Measurements from ENCODE around the gene SLC2A1.
"Not testable (repeated sequence)": the region's sequence is repeated elsewhere in the genome, so short reads cannot be mapped to it uniquely, and the experiment has no call there.

Gene SLC2A1

GRCh38 chr1:42924851-42925760 lies 33.6 kb downstream of the SLC2A1 start:
- H3K4me1 Mint-ChIP-seq (ENCODE audit: low read depth): peaks cover 34% of the 10 kb centered on the region
- no peaks in the 10 kb centered on the region for H3K27me3 Mint-ChIP-seq
- peak overlapping the region; percentile 98 for H3K27ac Mint-ChIP-seq
- H3K9me3 Mint-ChIP-seq (ENCODE audit: low read depth): no peaks in the 10 kb centered on the region
- peaks cover 7% of the 10 kb centered on the region for H3K36me3 Mint-ChIP-seq
- peak overlapping the region; percentile 93 for H3K4me3 Mint-ChIP-seq

- Mint-ChIP-seq H3K27me3 (no peaks in the 10 kb centered on the region), H3K4me1 (ENCODE audit: low read depth) (peaks cover 31% of the 10 kb centered on the region), H3K4me3 (peak overlapping the region; percentile 92), H3K27ac (peak overlapping the region; percentile 95), H3K36me3 (peaks cover 7% of the 10 kb centered on the region), H3K9me3 (ENCODE audit: low read depth) (no peaks in the 10 kb centered on the region)
Measured at GRCh38 chr1:42924082-42924850, 34.4 kb downstream of the SLC2A1 start.

GRCh38 chr1:42923367-42924081 lies 35.1 kb downstream of the SLC2A1 start:
- Mint-ChIP-seq H3K27me3 (no peaks in the 10 kb centered on the region), H3K9me3 (ENCODE audit: low read depth) (no peaks in the 10 kb centered on the region), H3K36me3 (peaks cover 3% of the 10 kb centered on the region), H3K27ac (peak overlapping the region; percentile 95), H3K4me1 (ENCODE audit: low read depth) (peaks cover 28% of the 10 kb centered on the region), H3K4me3 (peak overlapping the region; percentile 92)

- Mint-ChIP-seq H3K27me3 (no peaks in the 10 kb centered on the region), H3K4me3 (peak overlapping the region; percentile 92), H3K27ac (peak overlapping the region; percentile 91), H3K36me3 (no peaks in the 10 kb centered on the region), H3K4me1 (ENCODE audit: low read depth) (peaks cover 26% of the 10 kb centered on the region), H3K9me3 (ENCODE audit: low read depth) (no peaks in the 10 kb centered on the region)
Measured at GRCh38 chr1:42922687-42923366, 35.8 kb downstream of the SLC2A1 start.

- H3K4me1 Mint-ChIP-seq (ENCODE audit: low read depth): peaks cover 26% of the 10 kb centered on the region
- H3K36me3 Mint-ChIP-seq: no peaks in the 10 kb centered on the region
- no peaks in the 10 kb centered on the region for H3K9me3 Mint-ChIP-seq (ENCODE audit: low read depth)
- no peak overlapping the region for H3K27ac Mint-ChIP-seq
- H3K27me3 Mint-ChIP-seq: no peaks in the 10 kb centered on the region
- no peak overlapping the region for H3K4me3 Mint-ChIP-seq
Measured at GRCh38 chr1:42921769-42922168, 36.9 kb downstream of the SLC2A1 start.

- not testable (repeated sequence) for H3K4me3 Mint-ChIP-seq; H3K9me3 Mint-ChIP-seq (ENCODE audit: low read depth)
- peaks cover 15% of the 10 kb centered on the region for H3K4me1 Mint-ChIP-seq (ENCODE audit: low read depth)
Measured at GRCh38 chr1:42919651-42920050, 39.0 kb downstream of the SLC2A1 start.

GRCh38 chr1:42917241-42917495 lies 41.5 kb downstream of the SLC2A1 start:
- Mint-ChIP-seq H3K4me3 (no peak overlapping the region), H3K4me1 (ENCODE audit: low read depth) (peaks cover 4% of the 10 kb centered on the region), H3K27me3 (no peaks in the 10 kb centered on the region), H3K27ac (no peak overlapping the region), H3K9me3 (ENCODE audit: low read depth) (no peaks in the 10 kb centered on the region), H3K36me3 (no peaks in the 10 kb centered on the region)

More at GRCh38 chr1:42919651-42920050, 39.0 kb downstream of the SLC2A1 start:
- not testable (repeated sequence) for H3K36me3 Mint-ChIP-seq, H3K27me3 Mint-ChIP-seq, H3K27ac Mint-ChIP-seq

- Mint-ChIP-seq H3K9me3 (ENCODE audit: low read depth) (no peaks in the 10 kb centered on the region), H3K4me1 (ENCODE audit: low read depth) (peaks cover 4% of the 10 kb centered on the region), H3K27ac (no peak overlapping the region), H3K36me3 (no peaks in the 10 kb centered on the region), H3K4me3 (no peak overlapping the region), H3K27me3 (no peaks in the 10 kb centered on the region)
Measured at GRCh38 chr1:42915456-42915855, 43.2 kb downstream of the SLC2A1 start.

- no peak overlapping the region for H3K27ac Mint-ChIP-seq
- no peaks in the 10 kb centered on the region for H3K9me3 Mint-ChIP-seq (ENCODE audit: low read depth)
- H3K36me3 Mint-ChIP-seq: no peaks in the 10 kb centered on the region
- peaks cover 4% of the 10 kb centered on the region for H3K4me1 Mint-ChIP-seq (ENCODE audit: low read depth)
- H3K27me3 Mint-ChIP-seq: no peaks in the 10 kb centered on the region
- no peak overlapping the region for H3K4me3 Mint-ChIP-seq
Measured at GRCh38 chr1:42914092-42914627, 44.5 kb downstream of the SLC2A1 start.

- H3K9me3 Mint-ChIP-seq (ENCODE audit: low read depth): no peaks in the 10 kb centered on the region
Measured at GRCh38 chr1:42913426-42914091, 45.1 kb downstream of the SLC2A1 start.

GRCh38 chr1:42910985-42911384 lies 47.7 kb downstream of the SLC2A1 start:
- Mint-ChIP-seq H3K27ac (no peak overlapping the region), H3K36me3 (no peaks in the 10 kb centered on the region), H3K4me1 (ENCODE audit: low read depth) (peaks cover 4% of the 10 kb centered on the region), H3K4me3 (no peak overlapping the region), H3K9me3 (ENCODE audit: low read depth) (no peaks in the 10 kb centered on the region), H3K27me3 (no peaks in the 10 kb centered on the region)

More at GRCh38 chr1:42913426-42914091, 45.1 kb downstream of the SLC2A1 start:
- Mint-ChIP-seq H3K27ac (no peak overlapping the region), H3K27me3 (no peaks in the 10 kb centered on the region), H3K4me1 (ENCODE audit: low read depth) (peaks cover 4% of the 10 kb centered on the region), H3K4me3 (no peak overlapping the region), H3K36me3 (no peaks in the 10 kb centered on the region)

- Mint-ChIP-seq H3K27me3 (no peaks in the 10 kb centered on the region), H3K27ac (no peak overlapping the region), H3K36me3 (peaks cover 2% of the 10 kb centered on the region), H3K4me1 (ENCODE audit: low read depth) (no peaks in the 10 kb centered on the region), H3K4me3 (no peak overlapping the region), H3K9me3 (ENCODE audit: low read depth) (no peaks in the 10 kb centered on the region)
Measured at GRCh38 chr1:42908046-42908445, 50.6 kb downstream of the SLC2A1 start.

- Mint-ChIP-seq H3K27me3 (peaks cover 2% of the 10 kb centered on the region), H3K4me3 (no peak overlapping the region), H3K36me3 (peaks cover 3% of the 10 kb centered on the region), H3K4me1 (ENCODE audit: low read depth) (no peaks in the 10 kb centered on the region), H3K27ac (no peak overlapping the region), H3K9me3 (ENCODE audit: low read depth) (no peaks in the 10 kb centered on the region)
Measured at GRCh38 chr1:42904434-42904833, 54.2 kb downstream of the SLC2A1 start.

GRCh38 chr1:42899960-42900359 lies 58.7 kb downstream of the SLC2A1 start:
- Mint-ChIP-seq H3K27ac (peak overlapping the region; percentile 36), H3K36me3 (peaks cover 11% of the 10 kb centered on the region)
- H3K4me1 Mint-ChIP-seq (ENCODE audit: low read depth); H3K9me3 Mint-ChIP-seq (ENCODE audit: low read depth); H3K27me3 Mint-ChIP-seq; H3K4me3 Mint-ChIP-seq: not testable (repeated sequence)

All from activated naive CD8-positive, alpha-beta T cell (primary cell).